Measurements from ENCODE around the gene KATNA1.
"Not testable (repeated sequence)": the region's sequence is repeated elsewhere in the genome, so short reads cannot be mapped to it uniquely, and the experiment has no call there.

KATNA1 gene

DNA sequence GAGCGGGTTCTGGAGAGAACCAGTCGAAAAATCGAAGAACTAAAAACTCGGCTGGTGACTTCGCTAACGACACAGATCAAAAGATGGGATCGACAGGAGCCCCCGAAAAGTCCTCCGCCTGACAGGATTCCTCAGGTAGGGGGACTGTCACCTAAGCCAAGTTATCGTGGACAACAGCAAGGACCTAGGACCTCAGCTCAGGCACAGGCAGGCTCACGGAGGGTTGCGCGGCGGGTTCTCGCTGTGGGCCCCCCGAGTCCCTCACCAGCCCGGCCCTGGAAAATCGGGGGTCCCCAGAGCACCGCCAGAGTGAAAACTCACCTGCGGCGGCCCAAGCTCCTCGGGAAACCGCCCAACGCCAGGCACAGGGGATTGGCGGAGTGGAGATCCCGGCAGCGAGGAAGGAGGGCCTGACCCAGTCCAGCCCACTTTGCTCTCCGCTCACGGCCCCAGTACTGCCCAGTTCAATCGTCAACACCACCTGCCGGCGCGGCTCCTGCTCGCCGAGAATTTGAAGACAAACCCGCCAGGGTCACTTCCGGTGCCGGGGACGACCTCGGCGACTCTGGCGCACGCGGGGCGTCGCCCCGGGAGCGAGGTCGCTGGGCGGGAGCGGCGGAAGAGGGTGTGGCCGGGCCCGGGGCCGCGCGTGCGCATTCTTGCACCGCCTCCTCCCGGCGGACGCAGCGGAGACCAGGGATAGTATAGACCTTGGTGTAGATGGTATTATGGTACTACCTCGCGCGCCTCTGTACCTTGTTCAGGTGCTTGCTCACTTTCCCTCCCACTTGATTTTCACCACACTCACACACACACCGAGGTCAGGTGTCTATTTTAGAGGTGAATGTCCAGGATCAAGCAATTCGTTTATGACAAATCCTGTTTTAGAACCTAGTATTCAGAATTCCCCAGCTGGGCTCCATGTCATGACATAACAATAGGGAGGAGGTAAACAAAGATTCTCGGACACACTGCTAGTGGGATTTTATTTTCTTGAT, at the start of gene KATNA1:
KATNA1 (minus strand) TSS at position 567 of the 998 bp plus-strand sequence. CDS start 10,167 bp downstream, outside the sequence.
- peak; percentile 85 to 94 for DNase-seq

GRCh38 chr6:149698175-149698574, 49.7 kb upstream of the KATNA1 start:
- no peak for DNase-seq

DNA sequence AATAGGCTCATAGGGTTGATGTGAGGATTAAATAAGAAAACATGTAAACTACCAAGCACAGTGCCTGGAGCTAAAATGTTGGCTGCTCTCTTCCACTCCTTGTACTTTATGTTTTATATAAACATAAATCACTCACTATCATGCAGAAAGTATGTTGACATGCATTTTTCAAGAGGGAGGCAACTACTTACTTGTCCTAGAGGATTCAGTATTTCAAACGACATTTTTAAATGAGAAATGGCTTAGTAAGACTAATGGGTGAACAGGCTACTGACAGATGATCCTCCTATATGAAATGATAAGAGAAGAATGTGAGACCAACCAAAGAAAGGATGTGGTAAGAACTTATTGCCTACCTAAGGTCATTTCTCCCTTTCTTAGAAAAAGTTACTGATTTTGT, 48.4 kb upstream of the KATNA1 start:
- DNase-seq: no peak

DNA sequence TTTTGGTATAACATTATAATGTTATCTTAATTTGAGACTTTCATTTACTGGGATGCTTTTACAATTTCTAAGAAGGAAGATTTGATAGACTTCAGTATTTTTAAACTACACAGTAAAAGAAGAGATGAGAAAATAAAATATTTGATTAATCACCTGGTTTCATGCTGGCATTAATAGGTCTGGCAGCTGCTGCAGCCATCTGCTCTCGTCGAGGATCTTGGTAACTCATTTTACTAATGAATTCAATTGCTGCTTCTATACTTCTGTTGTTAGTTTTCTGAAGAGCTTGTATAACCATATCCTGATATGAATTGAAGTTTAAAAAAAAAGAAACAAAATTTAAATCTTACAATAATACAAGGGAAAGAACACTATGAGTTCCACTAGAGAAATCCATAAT, 46.4 kb upstream of the KATNA1 start:
- DNase-seq: peak in 1 of 2 experiments; percentile 19

DNA sequence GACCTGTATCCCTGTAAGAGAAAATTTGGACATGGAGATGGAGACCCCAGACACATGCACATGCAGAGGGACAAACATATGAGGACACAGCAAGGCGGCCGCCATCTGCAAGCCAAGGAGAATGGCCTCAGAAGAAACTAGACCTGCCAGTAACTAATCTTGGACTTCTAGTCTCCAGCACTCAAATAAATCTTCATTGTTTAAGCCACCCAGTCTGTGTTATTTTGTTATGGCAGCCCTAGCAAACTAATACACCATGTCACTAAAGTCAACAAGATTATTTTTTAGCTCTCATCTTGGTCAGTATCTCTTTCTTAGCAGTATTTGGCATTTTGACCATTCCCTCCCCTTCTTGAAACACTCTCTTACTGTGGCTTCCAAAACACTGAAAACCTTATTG, 42.7 kb upstream of the KATNA1 start:
- DNase-seq: no peak

GRCh38 chr6:149686230-149686629, 37.7 kb upstream of the KATNA1 start:
- no peak for DNase-seq

DNA sequence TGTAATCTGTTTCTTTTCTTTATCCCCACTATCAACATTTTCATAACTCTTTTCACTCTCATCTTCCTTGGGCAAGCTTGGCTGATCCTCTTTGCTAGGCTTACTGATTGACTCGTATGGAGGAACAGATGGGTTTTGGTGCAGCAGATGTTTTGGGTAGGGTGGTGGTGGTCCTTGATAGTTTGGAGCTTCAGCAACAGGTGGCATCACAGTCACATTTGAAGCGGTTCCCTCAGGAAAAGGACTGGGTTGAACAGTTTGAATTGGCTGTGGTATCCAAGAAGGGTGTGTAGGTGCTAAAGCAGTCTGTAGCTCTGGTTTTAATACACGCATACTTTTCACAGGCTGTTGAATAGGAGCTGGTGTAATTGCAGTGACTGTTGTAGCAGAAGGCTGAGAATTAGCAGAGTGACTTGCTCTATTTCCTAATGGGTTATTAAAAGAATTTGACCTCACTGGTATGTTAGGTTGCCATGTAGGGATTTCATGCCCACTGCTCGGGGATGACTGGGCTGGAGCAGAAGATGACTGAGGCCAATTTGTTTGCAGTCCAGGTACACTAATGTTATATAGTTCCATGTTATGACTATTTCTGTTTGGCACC, 34.8 kb upstream of the KATNA1 start:
- DNase-seq: no peak

DNA sequence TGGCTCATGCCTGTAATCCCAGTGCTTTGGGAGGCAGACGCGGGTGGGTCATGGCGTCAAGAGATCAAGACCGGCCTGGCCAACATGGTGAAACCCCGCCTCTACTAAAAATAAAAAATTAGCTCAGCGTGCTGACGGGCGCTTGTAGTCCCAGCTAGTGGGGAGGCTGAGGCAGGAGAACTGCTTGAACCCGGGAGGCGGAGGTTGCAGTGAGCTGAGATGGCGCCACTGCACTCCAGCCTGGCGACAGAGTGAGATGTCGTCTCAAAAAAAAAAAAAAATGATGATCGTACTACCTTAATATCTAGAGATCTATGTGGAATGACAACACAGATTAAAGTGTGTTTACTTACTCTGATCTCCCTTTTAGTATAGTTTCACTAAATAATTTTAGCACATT, 33.3 kb upstream of the KATNA1 start:
- not testable (repeated sequence) for DNase-seq

GRCh38 chr6:149681209-149681608, 32.7 kb upstream of the KATNA1 start:
- no peak for DNase-seq

GRCh38 chr6:149680503-149680902, 32.0 kb upstream of the KATNA1 start:
- DNase-seq: peak in 1 of 2 experiments; percentile 4

DNA sequence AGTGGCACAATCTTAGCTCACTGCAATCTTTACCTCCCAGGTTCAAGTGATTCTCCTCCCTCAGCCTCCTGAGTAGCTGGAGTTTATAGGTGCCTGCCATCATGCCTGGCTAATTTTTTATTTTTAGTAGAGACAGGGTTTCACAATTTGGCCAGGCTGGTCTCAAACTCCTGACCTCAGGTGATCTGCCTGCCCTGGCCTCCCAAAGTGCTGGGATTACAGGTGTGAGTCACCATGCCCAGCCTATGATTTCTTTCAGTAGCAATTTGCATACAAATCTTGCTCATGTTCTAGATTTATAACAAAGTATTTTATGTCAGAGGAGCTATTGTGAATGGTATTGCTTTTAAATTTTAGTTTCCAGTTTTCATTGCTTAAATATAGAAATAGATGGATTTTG, 23.8 kb upstream of the KATNA1 start:
- not testable (repeated sequence) for DNase-seq

GRCh38 chr6:149660028-149660427, 11.5 kb upstream of the KATNA1 start:
- DNase-seq: no peak

DNA sequence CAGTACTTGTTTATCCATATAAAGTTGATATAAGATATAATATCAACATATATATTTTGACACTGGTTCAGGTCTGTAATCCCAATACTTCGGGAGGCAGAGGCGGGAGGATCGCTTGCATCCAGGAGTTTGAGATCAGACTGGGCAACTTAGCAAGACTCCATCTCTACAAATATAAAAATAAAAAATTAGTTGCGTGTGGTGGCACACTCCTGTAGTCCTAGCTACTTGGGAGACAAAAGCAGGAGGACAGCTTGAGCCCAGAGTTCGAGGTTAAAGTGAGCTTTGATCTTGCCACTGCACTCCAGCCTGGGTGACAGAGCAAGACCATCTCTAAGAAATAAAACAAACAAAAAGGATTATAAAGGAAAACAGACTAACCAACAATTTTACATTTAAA, 8.9 kb upstream of the KATNA1 start:
- no peak for DNase-seq

DNA sequence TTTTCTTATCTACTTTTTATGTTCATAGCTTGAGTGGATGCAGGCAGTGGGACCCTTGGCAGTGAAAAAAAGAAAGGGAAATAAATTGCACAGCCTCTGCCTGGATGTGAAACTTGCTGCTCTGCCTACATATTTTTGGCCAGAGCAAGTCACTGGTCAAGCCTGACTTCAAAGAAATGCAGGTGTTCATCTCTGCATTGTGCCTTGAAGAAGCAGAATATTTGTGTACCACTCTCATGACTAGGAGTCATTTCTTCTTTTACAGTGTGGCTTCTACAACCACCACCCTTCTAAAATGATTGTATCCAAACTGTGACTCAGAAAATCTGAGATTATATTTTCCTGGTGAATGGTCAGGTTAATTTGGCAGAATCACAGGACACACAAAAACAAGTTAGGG, 2.5 kb upstream of the KATNA1 start:
- no peak for DNase-seq

DNA sequence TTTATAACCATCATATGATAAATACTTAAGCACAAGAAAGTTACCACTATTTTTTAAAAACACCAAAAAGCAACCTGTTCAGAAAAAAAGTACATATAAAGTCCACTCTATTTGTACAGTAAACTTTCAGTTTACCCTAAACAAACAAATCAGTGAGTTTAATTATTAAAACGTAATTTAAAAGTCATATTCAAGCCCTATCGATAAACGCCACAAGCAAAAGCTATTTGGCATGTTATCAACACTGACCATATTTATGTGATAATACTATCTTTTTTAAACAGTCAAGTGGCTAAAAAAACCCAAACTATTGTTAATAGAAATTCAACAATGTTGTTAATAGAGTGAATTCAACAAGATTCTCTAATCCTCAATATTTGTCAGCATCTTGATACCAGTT, 1.9 kb downstream of the KATNA1 start:
- DNase-seq: no peak

DNA sequence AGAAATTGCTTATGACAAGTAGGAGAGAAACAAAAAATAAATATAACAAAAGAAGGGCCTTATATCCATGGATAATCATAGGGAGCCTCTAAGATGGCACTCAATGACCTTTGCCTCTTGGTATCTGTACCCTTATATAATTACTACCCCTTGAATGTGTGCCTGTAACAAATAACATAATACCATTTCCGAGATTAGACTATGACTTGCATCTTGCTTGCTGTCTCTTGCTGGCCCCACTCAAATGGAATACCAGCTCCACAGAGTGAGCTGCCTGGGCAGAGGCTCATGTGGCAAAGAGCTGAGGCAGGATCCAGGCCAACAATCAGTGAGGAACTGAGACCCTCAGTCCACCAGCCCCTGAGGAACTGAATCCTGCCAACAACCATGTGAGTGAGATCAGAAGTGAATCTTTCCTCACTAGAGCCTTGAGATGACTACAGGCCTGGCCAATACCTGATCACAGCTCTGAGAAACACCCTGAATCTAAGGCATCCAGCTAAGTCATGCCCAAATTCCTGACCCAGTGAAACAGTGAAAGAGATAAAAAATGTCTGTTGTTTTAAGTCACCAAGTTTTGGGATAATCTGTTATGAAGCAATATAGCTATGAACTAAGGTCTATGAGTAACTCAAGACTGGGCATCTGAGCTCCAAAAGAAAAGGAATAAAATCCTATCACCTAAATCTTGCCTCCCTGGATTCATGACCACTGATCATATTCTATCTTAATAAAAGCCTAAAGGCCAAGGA, 5.5 kb downstream of the KATNA1 start:
- no peak for DNase-seq

DNA sequence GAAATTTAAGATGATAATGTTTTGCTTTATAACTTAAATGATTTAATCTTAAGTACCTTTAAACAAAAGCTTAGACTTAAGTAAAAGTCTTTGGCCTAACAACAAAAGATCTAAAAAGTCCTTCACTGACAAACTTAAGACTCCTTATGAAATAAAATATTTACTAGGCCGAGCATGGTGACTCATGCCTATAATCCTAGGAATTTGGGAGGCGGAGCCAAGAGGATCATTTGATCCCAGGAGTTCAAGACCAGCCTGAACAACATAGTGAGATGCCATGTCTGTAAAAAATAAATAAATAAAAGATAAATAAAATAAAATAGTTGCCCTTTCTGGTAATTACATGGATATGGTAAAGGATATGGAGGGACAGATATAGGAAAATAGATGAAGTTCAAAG, 12.4 kb downstream of the KATNA1 start:
- DNase-seq: no peak

DNA sequence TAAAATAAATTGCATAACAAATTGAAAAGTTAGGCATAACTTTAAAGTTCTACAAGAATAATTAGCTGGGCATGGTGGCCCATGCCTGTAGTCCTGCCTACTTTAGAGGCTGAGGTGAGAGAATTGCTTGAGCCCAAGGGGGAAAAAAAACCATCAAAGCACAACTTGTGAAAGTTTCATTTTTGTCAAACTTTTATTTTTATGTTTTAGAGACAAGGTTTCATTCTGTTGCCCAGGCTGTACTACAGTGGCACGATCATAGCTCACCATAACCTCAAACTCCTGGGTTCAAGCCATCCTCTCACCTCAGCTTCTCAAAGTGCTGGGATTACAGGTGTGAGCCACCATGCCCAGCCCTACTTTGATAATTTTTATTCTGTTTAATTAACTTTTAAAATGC, 14.2 kb downstream of the KATNA1 start:
- no peak for DNase-seq

GRCh38 chr6:149628875-149629510, 19.5 kb downstream of the KATNA1 start:
- no peak for DNase-seq

GRCh38 chr6:149627672-149628071, 20.8 kb downstream of the KATNA1 start:
- no peak for DNase-seq

- DNase-seq: no peak
Measured at GRCh38 chr6:149615805-149616204, 32.7 kb downstream of the KATNA1 start.

DNA sequence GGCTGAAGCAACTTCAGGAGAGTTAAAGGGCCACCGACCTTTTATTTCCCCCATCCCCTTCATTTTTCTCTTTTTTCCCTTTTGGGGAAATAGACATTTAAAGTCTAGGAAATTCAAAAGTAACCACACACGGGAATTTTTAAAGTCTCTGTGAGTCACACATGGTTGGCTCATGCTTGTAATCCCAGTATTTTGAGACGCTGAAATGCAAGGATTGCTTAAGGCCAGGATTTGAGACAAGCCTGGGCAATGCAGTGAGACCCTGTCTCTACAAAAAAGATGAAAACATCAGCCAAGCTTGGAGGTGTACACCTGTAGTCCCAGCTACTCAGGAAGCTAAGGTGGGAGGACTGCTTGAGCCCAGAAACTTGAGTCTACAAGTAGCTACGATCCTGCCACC, 34.2 kb downstream of the KATNA1 start:
- DNase-seq: no peak
